Measurements from ENCODE around the gene GRK4. TPM values are rescaled to one million over a fixed set of nuclear protein-coding genes. Genes with fewer than 3 reads are reported as not detected.

Gene GRK4
- total RNA-seq, 1 experiment from 2014 or later, result 3.7 TPM

DNA sequence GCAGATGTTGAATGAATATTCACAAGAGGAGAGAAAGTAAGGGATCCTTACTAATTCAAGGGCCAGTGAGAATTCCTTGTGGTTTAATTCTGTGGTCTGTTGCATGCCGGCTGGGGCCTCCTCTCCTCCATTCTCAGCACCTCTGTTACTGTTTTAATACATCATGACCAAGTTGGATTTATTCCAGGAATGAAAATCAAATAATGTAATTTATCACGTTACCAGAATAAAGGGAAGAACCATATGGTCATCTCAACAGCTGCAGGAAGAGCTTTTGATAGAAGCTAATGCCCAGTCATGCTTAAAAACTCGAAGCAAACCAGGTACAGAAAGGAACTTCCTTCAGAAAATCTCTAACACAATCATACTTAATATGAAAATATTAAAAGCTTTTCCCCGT is 54.1 kb downstream of the GRK4 start:
- H3K4me2 ChIP-seq (ENCODE audit: low read length), result no peak overlapping the region
- no peak overlapping the region for H3K9ac ChIP-seq (ENCODE audit: low read length)
- H3K27ac ChIP-seq (ENCODE audit: low read length), result no peak overlapping the region
- no peaks in the 10 kb centered on the region for H4K20me1 ChIP-seq (ENCODE audit: low read length)
- H3F3A ChIP-seq (ENCODE audit: low read length, unreplicated experiment), result no peaks in the 10 kb centered on the region
- TF ChIP-seq EZH2 (IDR thresholded peaks at IDR 0.05; ENCODE audit: low read length, unreplicated experiment) (no peak), EZH2phosphoT487 (IDR thresholded peaks at IDR 0.05; ENCODE audit: borderline replicate concordance, low read length) (no peak)
- TF ChIP-seq, protein P1, sequence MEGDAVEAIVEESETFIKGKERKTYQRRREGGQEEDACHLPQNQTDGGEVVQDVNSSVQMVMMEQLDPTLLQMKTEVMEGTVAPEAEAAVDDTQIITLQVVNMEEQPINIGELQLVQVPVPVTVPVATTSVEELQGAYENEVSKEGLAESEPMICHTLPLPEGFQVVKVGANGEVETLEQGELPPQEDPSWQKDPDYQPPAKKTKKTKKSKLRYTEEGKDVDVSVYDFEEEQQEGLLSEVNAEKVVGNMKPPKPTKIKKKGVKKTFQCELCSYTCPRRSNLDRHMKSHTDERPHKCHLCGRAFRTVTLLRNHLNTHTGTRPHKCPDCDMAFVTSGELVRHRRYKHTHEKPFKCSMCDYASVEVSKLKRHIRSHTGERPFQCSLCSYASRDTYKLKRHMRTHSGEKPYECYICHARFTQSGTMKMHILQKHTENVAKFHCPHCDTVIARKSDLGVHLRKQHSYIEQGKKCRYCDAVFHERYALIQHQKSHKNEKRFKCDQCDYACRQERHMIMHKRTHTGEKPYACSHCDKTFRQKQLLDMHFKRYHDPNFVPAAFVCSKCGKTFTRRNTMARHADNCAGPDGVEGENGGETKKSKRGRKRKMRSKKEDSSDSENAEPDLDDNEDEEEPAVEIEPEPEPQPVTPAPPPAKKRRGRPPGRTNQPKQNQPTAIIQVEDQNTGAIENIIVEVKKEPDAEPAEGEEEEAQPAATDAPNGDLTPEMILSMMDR (conservative IDR thresholded peaks at IDR 0.05; ENCODE audit: low read depth, low read length), result no peak
- no peaks in the 10 kb centered on the region for H3K4me1 ChIP-seq (ENCODE audit: insufficient read depth, low read length)
- no peaks in the 10 kb centered on the region for H3K9me2 ChIP-seq (replicated peaks; ENCODE audit: low read length)
- ChIA-PET POLR2A (ENCODE audit: unreplicated experiment) (no interaction called here), CTCF (no interaction called here)
- ATAC-seq (no peak), DNase-seq (no peak)
- no peak overlapping the region for H3K4me3 ChIP-seq (ENCODE audit: low read length)
- H3K9me3 ChIP-seq (ENCODE audit: low read length), result no peaks in the 10 kb centered on the region
- intact Hi-C loops (cut with micrococcal nuclease), result no loop called here
- H3K79me2 ChIP-seq (ENCODE audit: low read length), result no peaks in the 10 kb centered on the region
- no TSS peak for BruUV-seq (replicated peaks)
- H2AFZ ChIP-seq (ENCODE audit: low read length), result no peak overlapping the region
- H3K27me3 ChIP-seq (ENCODE audit: low read length), result no peaks in the 10 kb centered on the region
- H3K36me3 ChIP-seq (ENCODE audit: low read depth, low read length), result no peaks in the 10 kb centered on the region

DNA sequence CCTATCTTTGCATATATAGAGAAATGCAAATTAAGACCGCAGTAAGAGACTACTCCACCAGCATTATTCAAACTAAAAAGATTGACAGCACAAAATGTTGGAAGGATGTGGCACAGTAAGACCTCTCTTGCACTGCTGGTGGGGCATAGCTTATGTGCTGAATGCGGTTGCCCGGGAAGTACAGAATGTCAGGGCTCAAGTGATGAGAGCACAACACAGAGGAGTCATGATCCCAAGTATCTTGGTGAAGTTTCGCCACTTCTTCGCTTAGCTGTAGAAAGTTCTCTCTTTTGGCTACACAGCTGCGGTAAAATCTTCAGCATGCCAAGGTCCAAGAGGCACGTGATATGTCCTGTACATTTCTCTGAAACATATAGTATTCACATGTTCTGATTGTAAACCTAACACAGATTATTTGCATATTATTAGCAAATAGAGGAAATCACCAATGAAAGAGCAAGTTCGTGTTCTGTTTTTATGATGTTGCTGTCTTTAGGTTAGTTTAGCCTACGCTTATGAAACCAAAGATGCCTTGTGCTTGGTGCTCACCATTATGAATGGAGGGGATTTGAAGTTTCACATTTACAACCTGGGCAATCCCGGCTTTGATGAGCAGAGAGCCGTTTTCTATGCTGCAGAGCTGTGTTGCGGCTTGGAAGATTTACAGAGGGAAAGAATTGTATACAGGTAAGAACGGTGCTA is 55.9 kb downstream of the GRK4 start:
- POLR2A ChIA-PET (ENCODE audit: unreplicated experiment), result no interaction called here
- ATAC-seq (no peak), DNase-seq (no peak)
- TF ChIP-seq EZH2phosphoT487 (IDR thresholded peaks at IDR 0.05; ENCODE audit: borderline replicate concordance, low read length), result no peak
- TF ChIP-seq EZH2 (IDR thresholded peaks at IDR 0.05; ENCODE audit: low read length, unreplicated experiment), result no peak
- TF ChIP-seq, protein P1 (conservative IDR thresholded peaks at IDR 0.05; ENCODE audit: low read depth, low read length), result no peak
- no peaks in the 10 kb centered on the region for H3K36me3 ChIP-seq (ENCODE audit: low read depth, low read length)
- no peak overlapping the region for H2AFZ ChIP-seq (ENCODE audit: low read length)
- H3K27ac ChIP-seq (ENCODE audit: low read length), result no peak overlapping the region
- H3K4me2 ChIP-seq (ENCODE audit: low read length), result no peak overlapping the region
- no peaks in the 10 kb centered on the region for H3F3A ChIP-seq (ENCODE audit: low read length, unreplicated experiment)
- intact Hi-C loops (cut with micrococcal nuclease), result no loop called here
- H3K4me1 ChIP-seq (ENCODE audit: insufficient read depth, low read length), result no peaks in the 10 kb centered on the region
- no peaks in the 10 kb centered on the region for H3K9me2 ChIP-seq (replicated peaks; ENCODE audit: low read length)
- H3K79me2 ChIP-seq (ENCODE audit: low read length), result no peaks in the 10 kb centered on the region
- CTCF ChIA-PET, result no interaction called here
- no peaks in the 10 kb centered on the region for H3K27me3 ChIP-seq (ENCODE audit: low read length)
- H4K20me1 ChIP-seq (ENCODE audit: low read length), result no peaks in the 10 kb centered on the region
- BruUV-seq (replicated peaks), result no TSS peak
- no peak overlapping the region for H3K4me3 ChIP-seq (ENCODE audit: low read length)
- H3K9ac ChIP-seq (ENCODE audit: low read length), result no peak overlapping the region
- H3K9me3 ChIP-seq (ENCODE audit: low read length), result no peaks in the 10 kb centered on the region

DNA sequence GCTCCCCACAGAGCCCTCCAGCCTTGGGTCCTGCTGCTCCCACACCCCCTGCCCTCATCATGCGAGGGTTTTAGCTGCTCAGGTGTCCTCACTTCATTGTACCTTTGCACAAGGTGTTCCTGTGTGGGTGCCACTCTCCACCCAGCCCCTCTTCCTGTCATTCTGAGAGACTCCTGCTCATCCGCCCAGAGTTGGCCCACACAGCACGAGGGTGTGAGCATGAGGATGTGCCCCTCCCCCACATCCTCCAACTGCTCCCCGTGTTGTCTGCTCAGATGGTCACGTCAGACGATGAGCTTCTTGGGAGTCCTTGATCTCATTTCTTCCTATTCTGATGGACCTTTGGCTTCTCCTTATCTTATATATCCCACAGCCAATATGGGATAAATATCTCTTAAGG is 57.8 kb downstream of the GRK4 start:
- BruUV-seq (replicated peaks), result no TSS peak
- Histone ChIP-seq H3K9me2 (replicated peaks; ENCODE audit: low read length) (no peaks in the 10 kb centered on the region), H3K4me2 (ENCODE audit: low read length) (no peak overlapping the region), H3K27me3 (ENCODE audit: low read length) (no peaks in the 10 kb centered on the region), H4K20me1 (ENCODE audit: low read length) (no peaks in the 10 kb centered on the region), H3K79me2 (ENCODE audit: low read length) (no peaks in the 10 kb centered on the region), H2AFZ (ENCODE audit: low read length) (no peak overlapping the region), H3K9me3 (ENCODE audit: low read length) (no peaks in the 10 kb centered on the region), H3K9ac (ENCODE audit: low read length) (no peak overlapping the region), H3F3A (ENCODE audit: low read length, unreplicated experiment) (no peaks in the 10 kb centered on the region), H3K27ac (ENCODE audit: low read length) (no peak overlapping the region), H3K4me1 (ENCODE audit: insufficient read depth, low read length) (no peaks in the 10 kb centered on the region), H3K4me3 (ENCODE audit: low read length) (no peak overlapping the region), H3K36me3 (ENCODE audit: low read depth, low read length) (no peaks in the 10 kb centered on the region)
- intact Hi-C loops (cut with micrococcal nuclease), result no loop called here
- ChIA-PET CTCF (no interaction called here), POLR2A (ENCODE audit: unreplicated experiment) (no interaction called here)
- TF ChIP-seq EZH2 (IDR thresholded peaks at IDR 0.05; ENCODE audit: low read length, unreplicated experiment), result no peak
- no peak for TF ChIP-seq EZH2phosphoT487 (IDR thresholded peaks at IDR 0.05; ENCODE audit: borderline replicate concordance, low read length)
- TF ChIP-seq, protein P1 (conservative IDR thresholded peaks at IDR 0.05; ENCODE audit: low read depth, low read length), result no peak
- DNase-seq (no peak), ATAC-seq (no peak)

Measured in PC-3 (cell line).